ENCODE results near the gene BARD1.

The BARD1 gene

DNA sequence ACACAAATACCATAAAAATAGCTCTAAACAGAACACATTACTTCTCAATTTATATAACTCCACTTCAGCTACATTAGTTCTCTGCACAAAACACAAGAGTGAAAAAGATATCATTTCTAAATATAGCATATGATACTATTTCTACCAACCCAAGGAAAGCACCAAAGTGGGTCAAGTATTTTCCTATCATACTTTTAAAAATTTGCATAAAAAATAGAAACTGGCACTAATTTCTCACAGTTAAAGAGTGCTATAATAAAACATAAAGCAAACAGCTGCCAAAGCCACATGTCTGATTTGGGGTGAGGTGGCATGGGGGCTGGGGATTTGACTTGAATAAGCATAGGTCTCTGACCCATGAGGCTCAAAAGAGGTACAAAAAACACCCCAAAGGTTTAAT, 61.5 kb downstream of the BARD1 start:
- H3K27ac ChIP-seq (ENCODE audit: low read depth, low read length): no peak overlapping the region
- H3K18ac ChIP-seq (ENCODE audit: low read length): no peak overlapping the region
- no peaks in the 10 kb centered on the region for H3K4me1 ChIP-seq (ENCODE audit: control insufficient read depth in 1 of 2, insufficient read depth in 2 of 2, low read length in 2 of 2)
- no peaks in the 10 kb centered on the region for H3K79me1 ChIP-seq (ENCODE audit: low read length)
- no peak overlapping the region for H3K4me2 ChIP-seq (ENCODE audit: low read length)
- no peaks in the 10 kb centered on the region for H3K9me3 ChIP-seq (ENCODE audit: insufficient read depth, low read depth, low read length)
- no peak overlapping the region for H4K91ac ChIP-seq (ENCODE audit: low read depth, low read length)
- H3K27me3 ChIP-seq (ENCODE audit: insufficient read depth, low read length): no peaks in the 10 kb centered on the region
- no peak overlapping the region for H2BK12ac ChIP-seq (ENCODE audit: low read length)
- no peak overlapping the region for H3K9ac ChIP-seq (ENCODE audit: low read length)
- H3K36me3 ChIP-seq (ENCODE audit: control insufficient read depth in 1 of 2, insufficient read depth in 2 of 2, low read length in 2 of 2): peaks cover 2 to 10% of the 10 kb centered on the region in 2 experiments
- DNase-seq: no peak
- no peak overlapping the region for H4K8ac ChIP-seq (ENCODE audit: low read depth, low read length)
- H2AFZ ChIP-seq (ENCODE audit: insufficient read depth, low read length, poor library complexity): no peak overlapping the region
- H2BK120ac ChIP-seq (ENCODE audit: insufficient read depth, low read length, poor library complexity): no peak overlapping the region
- H3K4me3 ChIP-seq (ENCODE audit: low read depth, low read length): no peak overlapping the region
- H3K4ac ChIP-seq (ENCODE audit: low read depth, low read length): no peak overlapping the region
- no peak overlapping the region for H3K23ac ChIP-seq (ENCODE audit: low read length)
- H4K12ac ChIP-seq (ENCODE audit: low read depth, low read length): no peak overlapping the region
- H3K14ac ChIP-seq (ENCODE audit: low read length): no peak overlapping the region
- H2BK5ac ChIP-seq (ENCODE audit: low read depth, low read length, poor library complexity): no peak overlapping the region
- no peak overlapping the region for H2AK5ac ChIP-seq (ENCODE audit: low read length)
- H3K79me2 ChIP-seq (ENCODE audit: control insufficient read depth, insufficient read depth, low read length, poor library complexity): no peaks in the 10 kb centered on the region

DNA sequence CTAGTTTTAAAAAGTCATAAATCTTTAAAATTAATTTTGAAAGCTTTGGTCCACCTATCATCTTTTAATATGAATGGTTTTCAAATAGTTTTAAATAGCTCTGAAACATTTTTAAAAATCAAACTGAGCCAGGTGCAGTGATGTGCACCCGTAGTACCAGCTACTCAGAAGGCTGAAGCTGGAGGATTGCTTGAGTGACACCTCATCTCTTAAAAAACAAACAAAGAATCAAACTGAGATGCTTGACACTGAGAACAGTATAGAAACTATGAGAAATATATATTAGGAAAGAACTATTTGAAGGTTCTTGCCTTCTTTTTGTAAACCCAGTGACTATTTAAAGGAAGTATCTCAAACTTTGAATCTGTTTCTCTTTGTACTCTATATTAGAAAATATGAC, 67.4 kb downstream of the BARD1 start:
- no peak overlapping the region for H4K91ac ChIP-seq (ENCODE audit: low read depth, low read length)
- H2AFZ ChIP-seq (ENCODE audit: insufficient read depth, low read length, poor library complexity): no peak overlapping the region
- no peaks in the 10 kb centered on the region for H3K79me2 ChIP-seq (ENCODE audit: control insufficient read depth, insufficient read depth, low read length, poor library complexity)
- no peak overlapping the region for H2BK5ac ChIP-seq (ENCODE audit: low read depth, low read length, poor library complexity)
- no peak overlapping the region for H3K4ac ChIP-seq (ENCODE audit: low read depth, low read length)
- no peak overlapping the region for H4K8ac ChIP-seq (ENCODE audit: low read depth, low read length)
- no peak for DNase-seq
- H2AK5ac ChIP-seq (ENCODE audit: low read length): no peak overlapping the region
- no peak overlapping the region for H3K4me3 ChIP-seq (ENCODE audit: low read depth, low read length)
- no peaks in the 10 kb centered on the region for H3K9me3 ChIP-seq (ENCODE audit: insufficient read depth, low read depth, low read length)
- H3K23ac ChIP-seq (ENCODE audit: low read length): no peak overlapping the region
- H2BK12ac ChIP-seq (ENCODE audit: low read length): no peak overlapping the region
- no peak overlapping the region for H3K18ac ChIP-seq (ENCODE audit: low read length)
- H3K14ac ChIP-seq (ENCODE audit: low read length): no peak overlapping the region
- H2BK120ac ChIP-seq (ENCODE audit: insufficient read depth, low read length, poor library complexity): no peak overlapping the region
- H4K12ac ChIP-seq (ENCODE audit: low read depth, low read length): no peak overlapping the region
- H3K4me1 ChIP-seq (ENCODE audit: control insufficient read depth in 1 of 2, insufficient read depth in 2 of 2, low read length in 2 of 2): no peaks in the 10 kb centered on the region
- H3K9ac ChIP-seq (ENCODE audit: low read length): no peak overlapping the region
- no peaks in the 10 kb centered on the region for H3K27me3 ChIP-seq (ENCODE audit: insufficient read depth, low read length)
- H3K4me2 ChIP-seq (ENCODE audit: low read length): no peak overlapping the region
- H3K36me3 ChIP-seq (ENCODE audit: control insufficient read depth in 1 of 2, insufficient read depth in 2 of 2, low read length in 2 of 2): peaks cover 2 to 5% of the 10 kb centered on the region in 2 experiments
- WGBS (ENCODE audit: extremely low coverage, insufficient coverage, insufficient read length): no CpG with 5 or more reads among the region's 1 CpG
- no peak overlapping the region for H3K27ac ChIP-seq (ENCODE audit: low read depth, low read length)
- H3K79me1 ChIP-seq (ENCODE audit: low read length): no peaks in the 10 kb centered on the region

DNA sequence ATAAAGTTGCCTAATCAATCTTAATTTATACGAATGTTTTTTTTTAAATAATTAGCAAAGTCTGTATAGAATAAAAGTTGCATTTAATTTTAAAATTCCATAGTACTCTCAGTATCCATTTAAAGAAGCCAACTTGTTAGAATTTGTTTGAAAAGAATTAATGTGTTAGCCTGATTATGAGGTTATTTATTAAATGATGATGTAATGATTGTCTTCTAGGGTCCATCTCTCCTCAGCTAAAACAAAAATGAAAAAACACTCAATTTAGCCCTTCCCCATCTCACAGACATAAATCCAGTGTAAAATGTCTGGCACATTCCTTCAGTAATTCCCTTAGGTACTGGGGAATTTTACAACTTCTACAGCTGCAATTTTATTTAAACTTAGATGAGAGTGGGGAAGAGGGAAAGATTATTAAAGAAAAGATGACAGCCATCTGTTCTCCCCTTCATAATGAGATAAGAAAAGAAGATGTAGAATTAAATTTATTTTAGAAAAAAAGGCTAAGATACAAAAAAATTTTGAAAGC, 68.6 kb downstream of the BARD1 start:
- Histone ChIP-seq H2BK12ac (ENCODE audit: low read length) (no peak overlapping the region), H3K9me3 (ENCODE audit: insufficient read depth, low read depth, low read length) (no peaks in the 10 kb centered on the region), H3K36me3 (ENCODE audit: control insufficient read depth in 1 of 2, insufficient read depth in 2 of 2, low read length in 2 of 2) (peaks cover 2 to 5% of the 10 kb centered on the region in 2 experiments), H3K9ac (ENCODE audit: low read length) (no peak overlapping the region), H3K4ac (ENCODE audit: low read depth, low read length) (no peak overlapping the region), H3K18ac (ENCODE audit: low read length) (no peak overlapping the region), H3K27ac (ENCODE audit: low read depth, low read length) (no peak overlapping the region), H3K14ac (ENCODE audit: low read length) (no peak overlapping the region), H4K8ac (ENCODE audit: low read depth, low read length) (no peak overlapping the region), H3K4me1 (ENCODE audit: control insufficient read depth in 1 of 2, insufficient read depth in 2 of 2, low read length in 2 of 2) (no peaks in the 10 kb centered on the region), H4K12ac (ENCODE audit: low read depth, low read length) (no peak overlapping the region), H3K79me2 (ENCODE audit: control insufficient read depth, insufficient read depth, low read length, poor library complexity) (no peaks in the 10 kb centered on the region), H3K4me2 (ENCODE audit: low read length) (no peak overlapping the region), H4K91ac (ENCODE audit: low read depth, low read length) (no peak overlapping the region), H2BK120ac (ENCODE audit: insufficient read depth, low read length, poor library complexity) (no peak overlapping the region), H2BK5ac (ENCODE audit: low read depth, low read length, poor library complexity) (no peak overlapping the region), H3K79me1 (ENCODE audit: low read length) (no peaks in the 10 kb centered on the region), H2AFZ (ENCODE audit: insufficient read depth, low read length, poor library complexity) (no peak overlapping the region), H3K27me3 (ENCODE audit: insufficient read depth, low read length) (no peaks in the 10 kb centered on the region), H2AK5ac (ENCODE audit: low read length) (no peak overlapping the region), H3K4me3 (ENCODE audit: low read depth, low read length) (no peak overlapping the region), H3K23ac (ENCODE audit: low read length) (no peak overlapping the region)
- WGBS (ENCODE audit: extremely low coverage, insufficient coverage, insufficient read length): no CpG with 5 or more reads among the region's 1 CpG
- no peak for DNase-seq

DNA sequence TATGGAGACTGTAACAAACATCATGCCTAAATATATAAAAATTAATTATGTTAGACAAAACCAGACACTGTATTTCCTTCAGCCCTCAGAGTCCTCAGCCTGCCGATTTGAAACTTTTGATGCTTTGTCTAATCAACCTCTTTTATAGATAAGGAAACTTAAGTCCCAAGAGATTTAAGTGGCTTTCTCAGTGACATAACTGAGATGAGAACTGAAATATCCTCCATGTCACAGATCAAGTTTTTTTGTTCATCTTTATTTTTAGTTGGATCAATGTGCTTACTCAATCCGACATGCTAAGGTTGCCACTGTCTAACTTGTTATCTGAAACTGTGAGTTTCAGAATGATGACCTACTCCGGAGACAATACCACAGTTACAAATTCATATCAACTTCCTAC, 72.3 kb downstream of the BARD1 start:
- Histone ChIP-seq H4K91ac (ENCODE audit: low read depth, low read length) (no peak overlapping the region), H3K4me1 (ENCODE audit: control insufficient read depth in 1 of 2, insufficient read depth in 2 of 2, low read length in 2 of 2) (no peaks in the 10 kb centered on the region), H4K12ac (ENCODE audit: low read depth, low read length) (no peak overlapping the region), H3K4me2 (ENCODE audit: low read length) (no peak overlapping the region), H3K4ac (ENCODE audit: low read depth, low read length) (no peak overlapping the region), H3K9me3 (ENCODE audit: insufficient read depth, low read depth, low read length) (no peaks in the 10 kb centered on the region), H3K27ac (ENCODE audit: low read depth, low read length) (no peak overlapping the region), H2AFZ (ENCODE audit: insufficient read depth, low read length, poor library complexity) (no peak overlapping the region), H4K8ac (ENCODE audit: low read depth, low read length) (no peak overlapping the region), H3K9ac (ENCODE audit: low read length) (no peak overlapping the region), H3K79me2 (ENCODE audit: control insufficient read depth, insufficient read depth, low read length, poor library complexity) (no peaks in the 10 kb centered on the region), H2BK5ac (ENCODE audit: low read depth, low read length, poor library complexity) (no peak overlapping the region), H2AK5ac (ENCODE audit: low read length) (no peak overlapping the region), H3K18ac (ENCODE audit: low read length) (no peak overlapping the region), H3K36me3 (ENCODE audit: control insufficient read depth in 1 of 2, insufficient read depth in 2 of 2, low read length in 2 of 2) (peaks cover 0 to 3% of the 10 kb centered on the region in 2 experiments), H3K4me3 (ENCODE audit: low read depth, low read length) (no peak overlapping the region), H3K27me3 (ENCODE audit: insufficient read depth, low read length) (no peaks in the 10 kb centered on the region), H2BK12ac (ENCODE audit: low read length) (no peak overlapping the region), H2BK120ac (ENCODE audit: insufficient read depth, low read length, poor library complexity) (no peak overlapping the region), H3K23ac (ENCODE audit: low read length) (no peak overlapping the region), H3K14ac (ENCODE audit: low read length) (no peak overlapping the region), H3K79me1 (ENCODE audit: low read length) (no peaks in the 10 kb centered on the region)
- no peak for DNase-seq
- WGBS (ENCODE audit: extremely low coverage, insufficient coverage, insufficient read length): no CpG with 5 or more reads among the region's 3 CpGs
